HepG2 (cell line): ENCODE data around the gene F12. TPM values are rescaled to one million over a fixed set of nuclear protein-coding genes. Genes with fewer than 3 reads are reported as not detected.

ENCODE experiments used
- BRCA1 ChIP-seq: sonication (generic); formaldehyde crosslinking; IDR thresholded peaks from 2 replicates; pipeline ENCODE4 v1.4.0; 2020; ENCODE audit warnings: missing genetic modification reagents
- GABPA ChIP-seq, 2 experiments: IDR thresholded peaks; 2 replicates each; pipeline ENCODE4 v1.6.1; 2011 to 2016; ENCODE audit warnings: low read depth in 2 of 2, low read length in 1 of 2, missing biosample characterization in 1 of 2, missing genetic modification characterization in 1 of 2
- HOXA3 ChIP-seq: sonication (generic); formaldehyde crosslinking; IDR thresholded peaks from 2 replicates; pipeline ENCODE4 v1.5.0; 2020; ENCODE audit warnings: missing genetic modification reagents
- KDM1A ChIP-seq: IDR thresholded peaks from 2 replicates; pipeline ENCODE4 v1.6.1; 2016; ENCODE audit warnings: missing compliant biosample characterization
- MEIS2 ChIP-seq: sonication (generic); formaldehyde crosslinking; IDR thresholded peaks from 2 replicates; pipeline ENCODE4 v1.9.0; 2021; ENCODE audit warnings: mild to moderate bottlenecking, missing genetic modification reagents
- NFATC3 ChIP-seq: sonication (generic); formaldehyde crosslinking; IDR thresholded peaks from 2 replicates; pipeline ENCODE4 v1.5.1; 2020; ENCODE audit warnings: mild to moderate bottlenecking, missing genetic modification reagents
- PATZ1 ChIP-seq: sonication (generic); formaldehyde crosslinking; IDR thresholded peaks from 2 replicates; pipeline ENCODE4 v1.4.0; 2020; ENCODE audit warnings: missing genetic modification reagents
- SP140L ChIP-seq: sonication (generic); formaldehyde crosslinking; IDR thresholded peaks from 2 replicates; pipeline ENCODE4 v1.4.0; 2020; ENCODE audit warnings: missing genetic modification reagents, borderline replicate concordance
- ZBTB3 ChIP-seq: sonication (generic); formaldehyde crosslinking; IDR thresholded peaks from 2 replicates; pipeline ENCODE4 v1.4.0; 2020; ENCODE audit warnings: low read depth, mild to moderate bottlenecking, moderate library complexity, missing genetic modification reagents, borderline replicate concordance
- ZNF24 ChIP-seq: fragments of 450-650 bp; IDR thresholded peaks from 2 replicates; pipeline ENCODE4 v1.6.1; 2017; ENCODE audit warnings: antibody characterized with exemption, mild to moderate bottlenecking
- ZNF318 ChIP-seq: sonication (generic); formaldehyde crosslinking; IDR thresholded peaks from 2 replicates; pipeline ENCODE4 v1.4.0; 2020; ENCODE audit warnings: mild to moderate bottlenecking, missing genetic modification reagents
- ZNF556 ChIP-seq: sonication (generic); formaldehyde crosslinking; IDR thresholded peaks from 2 replicates; pipeline ENCODE4 v1.4.0; 2020; ENCODE audit warnings: mild to moderate bottlenecking, missing genetic modification reagents, borderline replicate concordance
- ZNF672 ChIP-seq: sonication (generic); formaldehyde crosslinking; IDR thresholded peaks from 2 replicates; pipeline ENCODE4 v1.8.1; 2022; ENCODE audit warnings: missing genetic modification reagents
- ZNF749 ChIP-seq: sonication (generic); formaldehyde crosslinking; IDR thresholded peaks from 2 replicates; pipeline ENCODE4 v1.8.0; 2022; ENCODE audit warnings: mild to moderate bottlenecking, missing genetic modification reagents, moderate library complexity, borderline replicate concordance
- ZNF788 ChIP-seq: sonication (generic); formaldehyde crosslinking; IDR thresholded peaks from 2 replicates; pipeline ENCODE4 v1.5.0; 2020; ENCODE audit warnings: mild to moderate bottlenecking, missing genetic modification reagents, borderline replicate concordance
- polyA plus RNA-seq, 8 experiments: library from polyadenylated mRNA; depleted of rRNA in 3 of 8; stranded (reverse) in 7 of 8; unstranded in 1 of 8; fragments of >200 nt; fragmentation: Illumina TruSeq in 4 of 8; extraction: Trizol in 4 of 8; gene quantifications; 2 replicates each; pipeline versions ENCODE4 v1.2.1 to v1.2.3, GENCODE V29; 2011 to 2016; ENCODE audit warnings: low read depth in 4 of 8, missing spikeins in 1 of 8, mixed read lengths in 1 of 8; ENCODE audit not compliant: insufficient read depth in 1 of 8
- total RNA-seq, 5 experiments: library from RNA; depleted of rRNA; stranded (reverse); fragments of >200 nt; fragmentation: Illumina TruSeq; extraction: Trizol; gene quantifications; 2 replicates each; pipeline ENCODE4 v1.2.3, GENCODE V29; 2016; ENCODE audit warnings: low read depth in 1 of 5

F12 gene
- total and polyA plus RNA-seq, 2 of the 13 experiments (the other 11 are each of a cell fraction or from before 2014, with no cell fraction given) = 2.5 to 3.0 TPM

DNA sequence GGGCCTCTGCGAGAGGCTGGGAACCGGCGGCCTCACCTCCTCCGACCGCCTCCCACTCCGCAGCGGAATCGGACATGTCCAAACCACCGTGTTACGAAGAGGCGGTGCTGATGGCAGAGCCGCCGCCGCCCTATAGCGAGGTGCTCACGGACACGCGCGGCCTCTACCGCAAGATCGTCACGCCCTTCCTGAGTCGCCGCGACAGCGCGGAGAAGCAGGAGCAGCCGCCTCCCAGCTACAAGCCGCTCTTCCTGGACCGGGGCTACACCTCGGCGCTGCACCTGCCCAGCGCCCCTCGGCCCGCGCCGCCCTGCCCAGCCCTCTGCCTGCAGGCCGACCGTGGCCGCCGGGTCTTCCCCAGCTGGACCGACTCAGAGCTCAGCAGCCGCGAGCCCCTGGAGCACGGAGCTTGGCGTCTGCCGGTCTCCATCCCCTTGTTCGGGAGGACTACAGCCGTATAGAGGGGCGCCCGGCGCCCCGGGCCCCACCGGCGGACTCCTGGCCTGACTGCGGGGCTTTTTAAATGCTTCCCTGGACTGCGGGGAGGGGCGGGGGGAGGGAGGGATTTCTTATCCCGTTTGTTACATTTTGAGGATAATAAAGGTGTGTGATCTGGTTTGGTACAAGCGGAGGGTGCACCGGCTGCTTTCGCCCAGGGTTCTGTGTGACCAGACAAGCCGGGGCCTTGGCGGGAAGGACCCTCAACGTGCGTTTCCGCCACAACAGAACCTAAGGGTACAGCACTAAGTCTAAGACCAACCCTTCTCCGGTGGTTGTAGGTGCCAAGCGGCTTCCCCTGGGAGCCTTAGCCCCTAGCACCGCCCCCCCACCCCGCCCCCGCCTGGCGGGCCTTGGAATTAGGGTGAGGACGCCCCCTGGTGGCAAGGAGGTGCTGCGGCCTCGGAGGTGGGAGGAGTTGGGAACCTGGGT lies 46.6 kb upstream of the F12 start (continued):
- TF ChIP-seq NFATC3 (CRISPR knock-in tag) = no peak
- TF ChIP-seq ZNF788 (CRISPR knock-in tag) = peak; percentile 29; the same call in 1 of the 2 replicates
- TF ChIP-seq ZNF24 = no peak
- TF ChIP-seq ZNF749 = no peak
- no peak for TF ChIP-seq SP140L
- TF ChIP-seq KDM1A = no peak
- no peak for TF ChIP-seq GABPA (IDR thresholded peaks at IDR 0.05; ENCODE audit: low read depth, low read length)
- peak; percentile 42; the same call in 1 of the 2 replicates for TF ChIP-seq GABPA (CRISPR knock-in tag; IDR thresholded peaks at IDR 0.05; ENCODE audit: low read depth)
- no peak for TF ChIP-seq ZNF318
- 0 out of 2 replicates have a peak, but pooled peaks have one; percentile 21 for TF ChIP-seq ZNF556
- no peak for TF ChIP-seq ZNF672
- TF ChIP-seq MEIS2 (CRISPR knock-in tag) = no peak; the same call in 1 of the 2 replicates
- TF ChIP-seq HOXA3 (CRISPR knock-in tag) = no peak
- no peak for TF ChIP-seq BRCA1 (CRISPR knock-in tag)
- TF ChIP-seq PATZ1 = peak; percentile 90
- TF ChIP-seq ZBTB3 (CRISPR knock-in tag) = no peak
